GM18502 (cell line): ENCODE measurements around the gene FOXO3.
"Not testable (repeated sequence)": the region's sequence is repeated elsewhere in the genome, so short reads cannot be mapped to it uniquely, and the experiment has no call there.

Source experiments
- ATAC-seq: cut with Tn5 transposase; IDR thresholded peaks from one replicate; pipeline ENCODE4 v1.9.1; 2021; ENCODE audit warnings: mild to moderate bottlenecking; ENCODE audit not compliant: unreplicated experiment, poor library complexity

The FOXO3 gene

DNA sequence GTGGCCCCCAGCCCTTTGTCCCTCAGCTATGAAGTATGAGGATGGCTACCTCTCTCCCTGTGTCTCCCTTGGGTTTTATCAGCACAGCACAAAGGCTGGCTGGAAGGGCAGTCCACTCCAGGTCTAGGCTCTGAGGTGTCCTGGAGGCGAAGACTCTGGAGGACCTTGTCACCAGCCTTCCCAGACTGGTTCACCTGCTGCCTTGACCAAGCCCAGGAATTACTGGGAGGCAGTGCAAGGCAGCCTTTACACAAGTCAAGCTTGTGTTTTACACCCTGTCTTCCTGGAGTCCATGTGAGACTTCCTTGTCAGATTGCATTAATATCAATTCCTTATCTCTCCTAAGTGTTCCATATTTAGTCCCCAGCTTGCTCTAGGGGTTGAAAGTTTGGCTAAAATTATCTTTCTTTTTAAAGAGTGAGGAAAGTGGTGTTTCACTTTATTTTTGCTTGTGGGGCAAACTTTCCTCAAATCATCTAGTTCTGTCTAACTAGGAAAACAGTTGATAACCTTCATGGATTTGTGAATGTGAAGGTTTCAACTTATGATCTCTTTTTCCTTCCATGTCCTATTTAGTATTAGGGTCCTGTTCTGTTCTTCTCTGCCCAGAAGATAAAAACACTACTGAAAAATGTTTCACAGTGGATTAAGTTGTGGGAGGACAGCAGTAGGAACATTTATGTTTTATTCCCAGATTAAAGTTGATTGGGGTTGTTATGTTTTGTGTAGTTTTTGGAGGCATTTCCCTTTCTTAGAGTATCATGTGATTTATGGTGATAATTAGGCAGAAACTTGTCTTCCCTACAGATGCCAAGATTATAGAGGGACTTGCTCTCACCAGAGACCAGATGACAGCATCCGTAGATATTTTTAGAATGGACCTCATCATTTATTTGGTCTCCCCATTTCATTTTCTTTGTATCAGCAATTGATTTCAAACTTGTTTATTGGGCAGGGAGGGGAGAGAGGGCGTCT lies 114.8 kb downstream of the FOXO3 start:
- no peak for ATAC-seq

DNA sequence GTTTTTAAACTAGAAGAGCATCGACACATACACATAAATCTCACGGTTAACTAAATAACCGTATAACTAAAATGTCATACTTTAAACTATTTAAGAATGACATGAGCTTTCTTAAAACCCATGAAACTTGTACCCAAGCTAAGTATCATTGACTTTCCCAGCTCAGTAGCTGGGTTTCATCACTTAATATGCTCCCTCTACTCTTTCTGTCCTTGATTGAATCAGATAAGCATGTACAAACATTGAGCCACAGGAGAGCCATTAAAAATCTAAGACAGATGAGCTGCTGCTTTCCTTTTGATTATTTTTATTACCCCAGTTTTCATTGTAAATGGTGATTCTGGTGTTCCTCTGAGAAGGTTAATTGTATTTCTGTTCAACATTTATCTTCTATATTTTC lies 115.8 kb downstream of the FOXO3 start:
- ATAC-seq, result no peak

- no peak for ATAC-seq
Measured at GRCh38 chr6:108677357-108677756, 116.6 kb downstream of the FOXO3 start.

GRCh38 chr6:108677894-108678293 lies 117.2 kb downstream of the FOXO3 start:
- ATAC-seq, result no peak

GRCh38 chr6:108680314-108680713 lies 119.6 kb downstream of the FOXO3 start:
- not testable (repeated sequence) for ATAC-seq

DNA sequence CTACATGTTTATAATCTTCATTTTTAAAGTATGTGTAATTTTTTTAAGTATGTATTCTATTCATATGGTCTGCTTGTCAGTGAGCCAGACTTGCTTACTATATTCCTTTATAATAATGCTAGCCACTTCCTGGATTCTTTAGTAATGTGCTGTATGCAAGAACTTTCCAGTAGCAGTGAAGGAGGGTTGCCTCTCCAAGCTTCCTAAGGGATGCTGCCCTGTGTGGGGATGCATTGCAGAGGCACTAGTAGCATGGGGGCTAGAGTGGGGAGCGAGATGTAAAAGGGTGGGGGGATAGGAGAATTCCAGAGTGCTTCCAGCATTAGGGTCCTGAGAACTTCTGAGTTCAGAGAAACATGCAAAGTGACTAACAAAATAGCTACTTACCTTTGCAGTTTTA lies 121.0 kb downstream of the FOXO3 start:
- ATAC-seq, result not testable (repeated sequence)

- ATAC-seq, result not testable (repeated sequence)
Measured at GRCh38 chr6:108682383-108683119, 121.8 kb downstream of the FOXO3 start.

GRCh38 chr6:108683976-108684375 lies 123.3 kb downstream of the FOXO3 start:
- not testable (repeated sequence) for ATAC-seq

DNA sequence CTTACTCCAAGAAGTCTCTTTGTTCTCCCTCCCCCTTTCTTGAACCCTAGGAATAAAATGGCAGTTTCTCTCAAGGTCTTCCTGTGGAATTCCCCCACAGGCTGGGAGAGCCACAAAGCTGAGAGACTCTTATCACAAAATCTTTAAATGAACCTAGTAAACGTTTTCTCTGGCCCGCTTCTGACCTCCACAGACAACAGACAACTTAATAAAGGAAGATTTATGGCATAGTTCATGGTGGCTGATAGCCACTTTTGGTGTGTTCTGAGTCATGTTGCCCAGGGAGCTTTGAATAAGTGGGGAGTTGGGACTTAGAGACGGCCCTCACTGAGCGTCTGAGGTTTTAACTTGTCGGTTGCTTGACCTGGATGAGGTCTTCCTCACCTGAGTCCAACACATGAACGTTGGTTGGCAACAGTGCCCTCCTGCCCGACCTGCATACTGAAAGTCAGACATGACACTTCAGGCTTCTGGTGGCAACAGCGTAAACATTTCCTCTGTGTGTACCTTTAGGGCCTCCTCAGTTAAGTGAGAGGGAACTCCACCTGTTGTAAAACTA lies 124.1 kb downstream of the FOXO3 start:
- ATAC-seq, result no peak

DNA sequence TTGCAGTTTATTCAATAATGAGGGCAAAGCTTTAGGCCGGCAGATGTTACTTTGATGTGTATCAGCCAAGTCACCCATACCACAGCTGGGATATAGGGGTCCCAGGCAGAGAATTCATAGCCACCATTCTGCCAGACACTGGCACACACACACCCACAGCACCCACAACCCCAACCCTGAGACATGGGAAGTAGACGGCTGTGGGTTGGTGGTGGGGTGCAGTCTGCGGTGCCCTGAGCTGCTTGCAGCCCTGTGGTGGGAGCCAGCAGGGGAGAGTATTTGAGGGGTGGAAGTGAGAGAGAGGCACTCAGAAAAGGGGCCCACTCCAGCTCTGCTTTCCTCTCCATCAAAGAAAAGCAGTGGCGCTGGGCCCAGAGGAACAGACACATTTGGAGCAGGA lies 125.3 kb downstream of the FOXO3 start:
- no peak for ATAC-seq

GRCh38 chr6:108686896-108687295 lies 126.2 kb downstream of the FOXO3 start:
- no peak for ATAC-seq

GRCh38 chr6:108687921-108688320 lies 127.2 kb downstream of the FOXO3 start:
- no peak for ATAC-seq

DNA sequence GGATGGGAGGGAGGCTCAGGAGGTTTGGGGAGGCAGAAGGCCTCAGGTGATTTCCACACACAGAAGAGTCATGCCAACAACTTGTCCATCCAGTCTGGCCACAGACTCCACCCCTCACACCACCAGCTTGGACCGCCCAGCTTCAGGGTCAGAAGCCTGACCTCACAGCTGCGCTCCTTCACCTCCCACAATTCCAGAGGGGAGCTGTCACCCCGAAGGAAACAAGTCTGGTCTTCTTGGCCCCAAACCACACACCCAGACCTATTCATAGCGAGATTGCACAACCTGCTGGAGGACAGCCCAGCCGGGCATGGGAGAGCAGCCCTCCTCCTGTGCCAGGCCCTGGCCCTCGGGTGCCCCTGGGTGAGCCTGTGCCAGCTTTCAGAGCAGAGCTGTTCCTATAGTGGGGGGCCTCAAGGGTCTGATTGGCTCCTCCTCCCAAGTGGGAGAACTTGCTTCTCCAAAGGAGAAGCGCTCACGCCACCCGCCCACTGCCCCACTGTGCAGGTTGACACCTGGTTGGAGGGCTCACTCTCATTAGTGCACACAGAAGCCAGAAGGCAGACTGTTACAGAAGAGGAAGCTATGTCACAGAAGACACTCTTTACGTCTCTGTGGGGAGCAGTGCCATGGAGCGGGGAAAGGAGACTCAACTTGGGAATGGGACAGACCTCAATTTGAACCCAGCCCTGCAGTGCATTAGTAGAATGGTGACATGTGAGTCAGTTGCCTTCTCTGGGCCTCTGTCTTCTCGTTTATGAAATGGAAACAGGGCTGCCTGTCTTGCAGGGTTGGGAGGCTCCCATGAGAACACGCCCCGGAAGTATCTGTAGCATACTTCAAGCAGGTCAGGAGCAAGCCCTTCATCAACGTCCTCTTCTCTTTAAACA lies 128.8 kb downstream of the FOXO3 start:
- ATAC-seq, result no peak

GRCh38 chr6:108690326-108691049 lies 129.8 kb downstream of the FOXO3 start:
- ATAC-seq, result no peak

DNA sequence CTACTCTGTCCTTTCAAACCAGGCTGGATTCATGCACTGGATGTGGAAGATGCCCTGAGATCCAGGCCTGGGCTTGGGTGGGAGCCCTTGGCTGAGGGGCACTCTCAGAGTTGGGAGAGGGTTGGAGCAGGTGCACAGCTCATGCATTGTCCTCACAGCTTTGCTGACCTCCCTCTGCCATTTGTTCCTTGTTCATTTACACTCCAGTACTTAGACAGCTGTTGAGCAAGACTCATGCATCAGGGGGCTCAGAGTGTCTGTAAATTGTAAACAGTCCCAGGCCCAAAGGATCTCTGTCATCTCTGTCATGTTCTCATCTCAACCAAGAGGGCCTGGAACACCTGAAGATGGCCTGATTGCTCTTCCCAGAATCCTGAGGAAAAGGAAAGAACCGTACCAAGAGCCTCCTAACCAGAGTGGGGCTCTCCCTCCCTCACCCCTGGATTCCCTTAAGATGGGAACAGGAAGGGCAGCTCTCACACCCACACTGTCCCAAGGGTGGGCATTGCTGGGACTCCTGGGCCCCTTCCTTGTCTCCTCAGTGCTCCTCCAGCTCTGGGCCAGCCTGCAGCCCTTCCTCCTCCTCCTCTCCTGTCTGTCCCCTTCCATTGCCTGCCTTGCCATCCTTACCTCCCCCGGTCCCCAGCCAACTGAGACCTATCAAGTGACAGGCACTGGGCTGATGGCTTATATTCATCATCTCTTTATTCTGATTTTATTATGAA lies 132.9 kb downstream of the FOXO3 start:
- no peak for ATAC-seq

DNA sequence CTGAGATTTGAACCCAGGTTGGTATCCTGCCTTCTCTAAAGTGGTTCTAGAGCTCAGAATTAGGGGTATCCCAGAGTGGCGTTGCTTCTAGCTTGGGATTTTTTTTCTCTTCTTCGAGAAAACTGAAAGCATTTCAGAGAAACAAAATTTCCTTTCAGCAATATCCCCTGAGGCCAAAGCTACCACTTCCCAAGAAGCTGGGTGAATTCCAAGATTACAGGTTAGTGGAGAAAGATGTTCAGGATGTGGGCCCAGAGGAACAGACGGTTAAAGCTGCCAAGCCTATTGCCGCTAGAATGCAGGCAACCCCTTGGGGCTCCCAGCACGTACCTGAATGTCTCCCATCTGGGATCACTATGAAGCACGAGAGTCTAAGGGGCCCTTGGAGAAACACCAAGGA lies 134.1 kb downstream of the FOXO3 start:
- no peak for ATAC-seq

- ATAC-seq, result no peak
Measured at GRCh38 chr6:108697561-108698161, 136.9 kb downstream of the FOXO3 start.

GRCh38 chr6:108698593-108699289 lies 138.0 kb downstream of the FOXO3 start:
- ATAC-seq, result no peak
